Subcutaneous abdominal adipose tissue (tissue), 5 donors: ENCODE results near the gene CALCB.
A peak's percentile ranks its signal among the peaks of the same experiment; 100 is the strongest.

Source experiments
- H3K27ac ChIP-seq: one replicate; pipeline ENCODE4 v1.7.0; 2013; ENCODE audit warnings: low read depth, mild to moderate bottlenecking, inconsistent platforms, low read length, moderate library complexity
- H3K27me3 ChIP-seq, 5 donors: one replicate each; pipeline ENCODE4 v1.7.0; 2013; ENCODE audit warnings: low read length in 5 of 5, inconsistent platforms in 1 of 5; ENCODE audit not compliant: control insufficient read depth in 5 of 5, insufficient read depth in 4 of 5
- H3K36me3 ChIP-seq, 5 donors: one replicate each; pipeline ENCODE4 v1.7.0; 2013; ENCODE audit warnings: low read length in 5 of 5; ENCODE audit not compliant: control insufficient read depth in 5 of 5, insufficient read depth in 5 of 5
- H3K4me1 ChIP-seq, 5 donors: one replicate each; pipeline ENCODE4 v1.7.0; 2013; ENCODE audit warnings: low read length in 5 of 5, mild to moderate bottlenecking in 3 of 5, moderate library complexity in 1 of 5; ENCODE audit not compliant: control insufficient read depth in 5 of 5, insufficient read depth in 5 of 5
- H3K4me3 ChIP-seq, 5 donors: one replicate each; pipeline ENCODE4 v1.7.0; 2013; ENCODE audit warnings: low read length in 5 of 5, low read depth in 1 of 5
- H3K9ac ChIP-seq, 5 donors: one replicate each; pipeline ENCODE4 v1.7.0; 2013; ENCODE audit warnings: low read length in 5 of 5, mild to moderate bottlenecking in 4 of 5, moderate library complexity in 3 of 5
- H3K9me3 ChIP-seq, 5 donors: one replicate each; pipeline ENCODE4 v1.7.0; 2013; ENCODE audit warnings: low read length in 5 of 5; ENCODE audit not compliant: control insufficient read depth in 5 of 5
- donor health status: healthy.
- donor health status: healthy.
- donor health status: healthy.
- donor health status: healthy.
- donor health status: healthy.

The CALCB gene

GRCh38 chr11:15072551-15073143, 746 bp upstream of the CALCB start:
- no peak overlapping the region for H3K4me3 ChIP-seq

GRCh38 chr11:15074206-15075161, 1.1 kb downstream of the CALCB start:
- H3K4me3 ChIP-seq: peak overlapping the region in 4 of 5 donors; percentile 22 to 51 (median 32)
- no peaks in the 10 kb centered on the region for H3K36me3 ChIP-seq
- no peak overlapping the region for H3K9ac ChIP-seq
- H3K27ac ChIP-seq: no peak overlapping the region
- H3K27me3 ChIP-seq: peaks cover 29 to 36% (median 33%) of the 10 kb centered on the region in 5 donors
- H3K4me1 ChIP-seq: peaks cover 0 to 20% (median 19%) of the 10 kb centered on the region in 5 donors
- H3K9me3 ChIP-seq: peaks cover 0 to 6% (median 0%) of the 10 kb centered on the region in 5 donors

More at GRCh38 chr11:15072551-15073143, 746 bp upstream of the CALCB start:
- Histone ChIP-seq H3K27ac (no peak overlapping the region), H3K27me3 (peaks cover 29 to 36% (median 33%) of the 10 kb centered on the region in 5 donors), H3K9me3 (peaks cover 0 to 10% (median 0%) of the 10 kb centered on the region in 5 donors), H3K4me1 (peaks cover 0 to 20% (median 19%) of the 10 kb centered on the region in 5 donors), H3K9ac (no peak overlapping the region), H3K36me3 (no peaks in the 10 kb centered on the region)

GRCh38 chr11:15075162-15075526, 1.8 kb downstream of the CALCB start:
- Histone ChIP-seq H3K27me3 (peaks cover 29 to 36% (median 33%) of the 10 kb centered on the region in 5 donors), H3K4me1 (peaks cover 0 to 20% (median 19%) of the 10 kb centered on the region in 5 donors), H3K4me3 (no peak overlapping the region), H3K27ac (no peak overlapping the region), H3K9me3 (peaks cover 0 to 6% (median 0%) of the 10 kb centered on the region in 5 donors), H3K36me3 (no peaks in the 10 kb centered on the region), H3K9ac (no peak overlapping the region)

GRCh38 chr11:15091175-15091574, 17.8 kb downstream of the CALCB start:
- H3K36me3 ChIP-seq: no peaks in the 10 kb centered on the region
- H3K9ac ChIP-seq: no peak overlapping the region
- H3K27me3 ChIP-seq: peaks cover 0 to 3% (median 0%) of the 10 kb centered on the region in 5 donors
- H3K9me3 ChIP-seq: peaks cover 0 to 4% (median 2%) of the 10 kb centered on the region in 5 donors
- H3K4me3 ChIP-seq: no peak overlapping the region
- no peaks in the 10 kb centered on the region for H3K4me1 ChIP-seq
- H3K27ac ChIP-seq: no peak overlapping the region

GRCh38 chr11:15091625-15092024, 18.2 kb downstream of the CALCB start:
- Histone ChIP-seq H3K27me3 (peaks cover 0 to 3% (median 0%) of the 10 kb centered on the region in 5 donors), H3K4me1 (no peaks in the 10 kb centered on the region), H3K9me3 (peaks cover 0 to 4% (median 2%) of the 10 kb centered on the region in 5 donors), H3K4me3 (no peak overlapping the region), H3K9ac (no peak overlapping the region), H3K27ac (no peak overlapping the region), H3K36me3 (no peaks in the 10 kb centered on the region)

GRCh38 chr11:15093432-15093831, 20.0 kb downstream of the CALCB start:
- Histone ChIP-seq H3K4me3 (no peak overlapping the region), H3K27me3 (peaks cover 0 to 4% (median 0%) of the 10 kb centered on the region in 5 donors), H3K9me3 (no peaks in the 10 kb centered on the region), H3K9ac (no peak overlapping the region), H3K4me1 (no peaks in the 10 kb centered on the region), H3K27ac (no peak overlapping the region), H3K36me3 (no peaks in the 10 kb centered on the region)

- Histone ChIP-seq H3K9me3 (no peaks in the 10 kb centered on the region), H3K9ac (no peak overlapping the region), H3K27ac (no peak overlapping the region), H3K4me1 (no peaks in the 10 kb centered on the region), H3K27me3 (peaks cover 0 to 7% (median 4%) of the 10 kb centered on the region in 5 donors), H3K4me3 (no peak overlapping the region), H3K36me3 (no peaks in the 10 kb centered on the region)
Measured at GRCh38 chr11:15095736-15096228, 22.4 kb downstream of the CALCB start.

- no peaks in the 10 kb centered on the region for H3K9me3 ChIP-seq
- H3K36me3 ChIP-seq: no peaks in the 10 kb centered on the region
- no peak overlapping the region for H3K9ac ChIP-seq
- H3K27me3 ChIP-seq: peaks cover 0 to 7% (median 4%) of the 10 kb centered on the region in 5 donors
- H3K4me1 ChIP-seq: no peaks in the 10 kb centered on the region
- no peak overlapping the region for H3K4me3 ChIP-seq
- no peak overlapping the region for H3K27ac ChIP-seq
Measured at GRCh38 chr11:15097411-15097810, 24.0 kb downstream of the CALCB start.

- H3K4me1 ChIP-seq: no peaks in the 10 kb centered on the region
Measured at GRCh38 chr11:15099267-15099666, 25.9 kb downstream of the CALCB start.

More at GRCh38 chr11:15099267-15099666, 25.9 kb downstream of the CALCB start:
- Histone ChIP-seq H3K27me3 (peaks cover 0 to 7% (median 4%) of the 10 kb centered on the region in 5 donors), H3K36me3 (no peaks in the 10 kb centered on the region), H3K9me3 (peaks cover 0 to 3% (median 0%) of the 10 kb centered on the region in 5 donors), H3K9ac (no peak overlapping the region), H3K4me3 (no peak overlapping the region), H3K27ac (no peak overlapping the region)
